Stimulated activated CD4-positive, alpha-beta T cell treated with anti-CD3 and anti-CD28 coated beads, Interleukin-1b, Interleukin-23, amount 100 ng/mL, for 4 hours (primary cell): ENCODE measurements around the gene EDC4.
A peak's percentile ranks its signal among the peaks of the same experiment; 100 is the strongest.
"Not testable (repeated sequence)": the region's sequence is repeated elsewhere in the genome, so short reads cannot be mapped to it uniquely, and the experiment has no call there.

Experiments
- DNase-seq, 2 donors: peaks; one replicate each; pipeline ENCODE4 v3.0.0-alpha.2; 2020; ENCODE audit warnings: low read depth in 2 of 2

Gene EDC4

GRCh38 chr16:67907397-67908180 lies 34.7 kb downstream of the EDC4 start:
- DNase-seq = no peak

GRCh38 chr16:67909056-67909742 lies 36.3 kb downstream of the EDC4 start:
- DNase-seq = no peak

- no peak for DNase-seq
Observed at GRCh38 chr16:67910158-67910557, 37.3 kb downstream of the EDC4 start.

GRCh38 chr16:67914758-67915495 lies 42.1 kb downstream of the EDC4 start:
- no peak for DNase-seq

- DNase-seq = not testable (repeated sequence)
Observed at GRCh38 chr16:67915496-67915769, 42.6 kb downstream of the EDC4 start.

- no peak for DNase-seq
Observed at GRCh38 chr16:67915831-67916723, 43.2 kb downstream of the EDC4 start.

- DNase-seq = no peak
Observed at GRCh38 chr16:67917140-67917851, 44.4 kb downstream of the EDC4 start.

GRCh38 chr16:67917852-67918236 lies 45.0 kb downstream of the EDC4 start:
- no peak for DNase-seq

- DNase-seq = no peak
Observed at GRCh38 chr16:67919622-67920221, 46.9 kb downstream of the EDC4 start.

- no peak for DNase-seq
Observed at GRCh38 chr16:67922221-67922620, 49.4 kb downstream of the EDC4 start.

GRCh38 chr16:67922740-67923139 lies 49.9 kb downstream of the EDC4 start:
- no peak for DNase-seq

GRCh38 chr16:67923414-67924116 lies 50.7 kb downstream of the EDC4 start:
- DNase-seq = no peak

GRCh38 chr16:67924140-67924906 lies 51.5 kb downstream of the EDC4 start:
- DNase-seq = no peak

- DNase-seq = no peak
Observed at GRCh38 chr16:67926181-67926750, 53.4 kb downstream of the EDC4 start.

GRCh38 chr16:67927131-67927941 lies 54.5 kb downstream of the EDC4 start:
- no peak for DNase-seq

- no peak for DNase-seq
Observed at GRCh38 chr16:67928147-67928546, 55.3 kb downstream of the EDC4 start.

GRCh38 chr16:67928561-67929364 lies 55.9 kb downstream of the EDC4 start:
- peak; percentile 65 to 69 for DNase-seq
